Testis (tissue), 2 donors: ENCODE results near the gene PNN.

Experiments used
- CTCF ChIP-seq, 3 experiments: fragments of 450-650 bp in 2 of 3; fragments of 200-600 bp in 1 of 3; sonication (generic) in 1 of 3; IDR thresholded peaks; one replicate each; pipeline ENCODE4 v1.5.1; 2016 to 2019; ENCODE audit warnings: antibody characterized with exemption in 3 of 3, mild to moderate bottlenecking in 2 of 3, moderate library complexity in 1 of 3
- POLR2A ChIP-seq: fragments of 450-650 bp; IDR thresholded peaks from one replicate; pipeline ENCODE4 v1.6.1; 2017; ENCODE audit warnings: antibody characterized with exemption, mild to moderate bottlenecking, moderate library complexity

DNA sequence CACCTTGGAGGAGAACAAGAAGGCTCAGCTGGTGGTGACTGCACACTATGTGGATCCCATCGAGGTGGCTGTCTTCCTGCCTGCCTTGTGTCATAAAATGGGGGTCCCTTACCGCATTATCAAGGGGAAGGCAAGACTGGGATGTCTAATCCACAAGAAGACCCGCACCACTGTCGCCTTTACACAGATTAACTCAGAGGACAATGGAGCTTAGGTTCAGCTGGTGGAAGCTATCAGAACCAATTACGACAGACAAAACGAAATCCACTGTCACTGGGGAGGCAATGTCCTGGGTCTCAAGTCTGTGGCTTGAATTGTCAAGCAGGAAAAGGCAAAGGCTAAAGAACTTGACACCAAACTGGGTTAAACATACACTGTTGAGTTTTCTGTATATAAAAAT, 17.6 kb upstream of the PNN start:
- no peak for TF ChIP-seq CTCF (IDR thresholded peaks at IDR 0.05)
- no peak for TF ChIP-seq POLR2A
